Stimulated activated naive CD8-positive, alpha-beta T cell treated with anti-CD3 and anti-CD28 coated beads, Interleukin-15, amount 100 ng/mL, for 72 hours (primary cell): ENCODE results near the gene S100A10.

Experiments used
- ATAC-seq: fragments of 150-1000 bp; cut with Tn5 transposase; 2 replicates; pipeline ENCODE4 v1.10.0; 2021; ENCODE audit warnings: mild to moderate bottlenecking, moderate library complexity
- DNase-seq, 2 donors: peaks; one replicate each; pipeline ENCODE4 v3.0.0; 2021 to 2022
- H3K27ac Mint-ChIP-seq, 2 donors: one replicate each; pipeline ENCODE4 v1.8.0; 2022; ENCODE audit warnings: mild to moderate bottlenecking in 2 of 2, mixed read lengths in 2 of 2, moderate library complexity in 2 of 2
- H3K27me3 Mint-ChIP-seq: one replicate; pipeline ENCODE4 v1.8.0; 2022; ENCODE audit warnings: mixed read lengths
- H3K4me1 Mint-ChIP-seq: one replicate; pipeline ENCODE4 v1.8.0; 2022; ENCODE audit warnings: mild to moderate bottlenecking, mixed read lengths
- H3K4me3 Mint-ChIP-seq, 2 donors: one replicate each; pipeline ENCODE4 v1.8.0; 2022; ENCODE audit warnings: mild to moderate bottlenecking in 2 of 2, mixed read lengths in 2 of 2, moderate library complexity in 1 of 2
- H3K9me3 Mint-ChIP-seq, 2 donors: one replicate each; pipeline ENCODE4 v1.8.0; 2022; ENCODE audit warnings: mixed read lengths in 2 of 2

The S100A10 gene

DNA sequence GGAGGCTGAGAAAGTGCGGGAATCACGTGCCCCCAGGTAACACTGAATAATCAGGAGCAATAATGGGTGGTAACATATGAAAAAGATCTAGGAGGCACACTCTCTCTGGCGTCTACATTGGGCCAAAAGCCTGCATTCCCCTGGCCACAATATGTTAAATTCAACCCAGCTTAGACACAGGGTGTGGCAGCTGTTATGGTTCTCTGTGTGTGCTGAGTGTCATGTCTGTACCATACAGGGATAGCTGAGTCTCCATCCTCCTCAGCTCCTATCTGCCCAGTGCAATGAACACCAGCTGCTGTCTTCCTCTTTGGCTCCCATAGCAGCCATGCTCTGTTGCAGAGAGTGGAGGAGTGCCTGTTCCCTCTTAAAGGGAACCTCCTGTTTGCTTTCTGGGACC is 28.8 kb upstream of the S100A10 start:
- Mint-ChIP-seq H3K4me3 (no peak overlapping the region), H3K9me3 (no peaks in the 10 kb centered on the region), H3K4me1 (no peaks in the 10 kb centered on the region), H3K27ac (no peak overlapping the region), H3K27me3 (peaks cover 2% of the 10 kb centered on the region)
- DNase-seq, result no peak
- ATAC-seq, result no peak

GRCh38 chr1:152021569-152021968 is 27.9 kb upstream of the S100A10 start:
- Mint-ChIP-seq H3K27ac (no peak overlapping the region), H3K4me1 (no peaks in the 10 kb centered on the region), H3K4me3 (no peak overlapping the region), H3K27me3 (peaks cover 9% of the 10 kb centered on the region), H3K9me3 (no peaks in the 10 kb centered on the region)
- ATAC-seq (no peak), DNase-seq (no peak)

GRCh38 chr1:152020849-152021248 is 27.2 kb upstream of the S100A10 start:
- H3K4me1 Mint-ChIP-seq, result no peaks in the 10 kb centered on the region
- peaks cover 9% of the 10 kb centered on the region for H3K27me3 Mint-ChIP-seq
- peak overlapping the region in 1 of 2 donors; percentile 28 for H3K27ac Mint-ChIP-seq
- ATAC-seq, result no peak
- no peaks in the 10 kb centered on the region for H3K9me3 Mint-ChIP-seq
- DNase-seq, result no peak
- no peak overlapping the region for H3K4me3 Mint-ChIP-seq

GRCh38 chr1:152018537-152018936 is 24.9 kb upstream of the S100A10 start:
- Mint-ChIP-seq H3K27ac (no peak overlapping the region), H3K4me3 (no peak overlapping the region), H3K27me3 (peaks cover 23% of the 10 kb centered on the region), H3K4me1 (no peaks in the 10 kb centered on the region), H3K9me3 (no peaks in the 10 kb centered on the region)
- no peak for DNase-seq
- ATAC-seq, result no peak

- Mint-ChIP-seq H3K4me1 (no peaks in the 10 kb centered on the region), H3K27ac (peak overlapping the region in 1 of 2 donors; percentile 43), H3K27me3 (peaks cover 23% of the 10 kb centered on the region), H3K4me3 (no peak overlapping the region), H3K9me3 (no peaks in the 10 kb centered on the region)
- DNase-seq, result no peak
- ATAC-seq, result no peak
Measured at GRCh38 chr1:152015766-152016165, 22.1 kb upstream of the S100A10 start.

DNA sequence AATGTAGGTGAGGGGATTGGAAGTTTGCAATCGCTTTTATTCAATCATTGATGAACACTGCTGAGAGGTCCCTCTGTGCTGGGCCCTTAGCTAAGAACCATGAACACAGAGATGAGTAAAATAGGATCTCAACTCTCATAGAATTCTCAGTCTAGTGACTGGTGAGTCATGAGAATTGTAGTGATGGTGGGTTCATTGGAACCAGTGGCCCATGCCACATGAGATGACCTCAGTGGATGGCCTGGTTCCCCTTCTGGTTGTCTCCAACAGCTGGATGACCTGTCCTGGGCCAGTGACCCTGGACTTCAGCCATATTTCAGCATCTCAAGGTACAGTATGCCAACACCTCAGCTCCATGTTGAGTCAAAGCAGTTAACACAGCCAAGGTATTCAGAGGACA is 21.3 kb upstream of the S100A10 start:
- ATAC-seq, result no peak

GRCh38 chr1:152013664-152014237 is 20.1 kb upstream of the S100A10 start:
- Mint-ChIP-seq H3K4me1 (no peaks in the 10 kb centered on the region), H3K27ac (peak overlapping the region in 1 of 2 donors; percentile 78), H3K9me3 (no peaks in the 10 kb centered on the region), H3K4me3 (no peak overlapping the region), H3K27me3 (peaks cover 31% of the 10 kb centered on the region)
- peak; percentile 25 to 39 for DNase-seq
- ATAC-seq, result peak; percentile 59

More for the DNA sequence above, 21.3 kb upstream of the S100A10 start:
- H3K4me3 Mint-ChIP-seq, result no peak overlapping the region
- H3K4me1 Mint-ChIP-seq, result no peaks in the 10 kb centered on the region
- H3K27ac Mint-ChIP-seq, result no peak overlapping the region
- no peaks in the 10 kb centered on the region for H3K9me3 Mint-ChIP-seq
- H3K27me3 Mint-ChIP-seq, result peaks cover 23% of the 10 kb centered on the region
- no peak for DNase-seq

- ATAC-seq (no peak), DNase-seq (no peak)
- H3K9me3 Mint-ChIP-seq, result no peaks in the 10 kb centered on the region
- peaks cover 12% of the 10 kb centered on the region for H3K4me1 Mint-ChIP-seq
- H3K4me3 Mint-ChIP-seq, result no peak overlapping the region
- H3K27me3 Mint-ChIP-seq, result peaks cover 21% of the 10 kb centered on the region
- no peak overlapping the region for H3K27ac Mint-ChIP-seq
Measured at GRCh38 chr1:152009691-152010090, 16.0 kb upstream of the S100A10 start.

DNA sequence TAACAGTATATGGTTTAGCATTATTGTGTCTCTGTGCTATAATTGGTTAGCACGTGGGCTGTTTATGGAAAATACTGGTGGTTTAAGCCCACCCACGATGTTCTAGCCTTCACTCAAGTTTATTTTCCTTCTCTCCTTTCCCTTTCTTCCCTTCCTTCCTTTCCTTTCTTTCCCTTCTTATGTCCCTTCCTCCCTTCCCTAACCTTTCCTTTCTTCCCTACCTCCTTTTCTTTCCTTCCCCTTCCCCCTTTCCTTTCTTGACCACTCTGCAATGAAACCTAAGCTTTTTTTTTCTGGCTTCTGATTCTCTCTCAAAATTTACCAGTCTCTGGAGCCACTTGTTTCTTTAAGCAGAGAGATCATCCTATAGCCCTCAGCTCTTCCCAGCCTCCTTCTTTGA is 13.4 kb upstream of the S100A10 start:
- peak overlapping the region in 1 of 2 donors; percentile 1 for H3K27ac Mint-ChIP-seq
- no peak for DNase-seq
- H3K27me3 Mint-ChIP-seq, result peaks cover 27% of the 10 kb centered on the region
- H3K9me3 Mint-ChIP-seq, result no peaks in the 10 kb centered on the region
- peak; percentile 67 for ATAC-seq
- peak overlapping the region in 1 of 2 donors; percentile 9 for H3K4me3 Mint-ChIP-seq
- peaks cover 12% of the 10 kb centered on the region for H3K4me1 Mint-ChIP-seq

DNA sequence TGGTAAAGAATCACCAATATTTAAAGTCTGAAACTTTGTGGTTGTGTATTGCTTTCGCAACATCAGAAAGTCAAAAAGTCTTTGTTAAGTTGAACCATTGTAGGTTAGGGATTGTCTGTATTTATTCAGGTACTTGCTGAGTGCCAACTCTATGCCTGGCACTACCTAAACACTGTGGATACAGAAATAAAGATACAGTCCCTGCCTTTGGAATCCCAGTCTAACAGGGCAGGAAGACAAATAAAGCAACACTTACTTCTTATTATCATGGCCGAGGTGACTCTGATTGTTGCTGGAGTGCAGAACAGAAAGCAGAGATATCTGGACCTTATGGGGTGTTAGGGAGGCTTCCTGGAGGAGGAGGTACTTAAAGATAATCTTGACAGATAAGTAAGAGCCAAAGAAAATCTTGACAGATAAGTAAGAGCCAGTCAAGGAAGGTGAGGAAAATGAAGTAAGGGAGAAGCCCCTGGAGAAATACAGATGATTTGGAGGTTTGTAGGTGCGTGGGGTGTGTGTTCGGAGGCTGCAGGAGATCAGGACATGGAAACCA is 11.8 kb upstream of the S100A10 start:
- H3K27me3 Mint-ChIP-seq, result peaks cover 36% of the 10 kb centered on the region
- no peak overlapping the region for H3K4me3 Mint-ChIP-seq
- no peak overlapping the region for H3K27ac Mint-ChIP-seq
- ATAC-seq (no peak), DNase-seq (no peak)
- H3K9me3 Mint-ChIP-seq, result no peaks in the 10 kb centered on the region
- H3K4me1 Mint-ChIP-seq, result peaks cover 25% of the 10 kb centered on the region

- DNase-seq (no peak), ATAC-seq (no peak)
- peaks cover 25% of the 10 kb centered on the region for H3K4me1 Mint-ChIP-seq
- H3K27me3 Mint-ChIP-seq, result peaks cover 31% of the 10 kb centered on the region
- H3K9me3 Mint-ChIP-seq, result no peaks in the 10 kb centered on the region
- no peak overlapping the region for H3K4me3 Mint-ChIP-seq
- peak overlapping the region in 1 of 2 donors; percentile 48 for H3K27ac Mint-ChIP-seq
Measured at GRCh38 chr1:152003846-152004442, 10.3 kb upstream of the S100A10 start.

DNA sequence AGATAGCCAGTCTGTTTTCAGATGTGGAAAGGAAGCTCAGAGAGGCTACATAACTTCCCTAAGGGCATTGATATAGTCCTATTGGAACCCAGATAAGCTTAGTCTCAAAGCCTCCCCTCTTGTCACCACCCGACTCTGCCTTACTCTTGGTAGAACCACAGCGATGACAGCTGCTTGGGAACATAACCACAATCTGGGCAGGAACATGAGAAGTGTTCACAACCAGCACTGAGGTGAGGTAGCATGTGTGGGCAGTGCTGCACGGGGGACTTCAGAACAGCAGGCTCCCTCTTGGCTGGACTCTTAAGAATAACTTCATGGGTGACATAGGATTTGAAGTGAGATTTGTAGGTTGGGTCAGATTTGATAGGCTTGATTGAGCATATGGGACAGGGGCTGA is 9.3 kb upstream of the S100A10 start:
- Mint-ChIP-seq H3K27me3 (peaks cover 32% of the 10 kb centered on the region), H3K4me3 (no peak overlapping the region), H3K4me1 (peaks cover 25% of the 10 kb centered on the region), H3K27ac (no peak overlapping the region), H3K9me3 (no peaks in the 10 kb centered on the region)
- no peak for ATAC-seq
- DNase-seq, result no peak

DNA sequence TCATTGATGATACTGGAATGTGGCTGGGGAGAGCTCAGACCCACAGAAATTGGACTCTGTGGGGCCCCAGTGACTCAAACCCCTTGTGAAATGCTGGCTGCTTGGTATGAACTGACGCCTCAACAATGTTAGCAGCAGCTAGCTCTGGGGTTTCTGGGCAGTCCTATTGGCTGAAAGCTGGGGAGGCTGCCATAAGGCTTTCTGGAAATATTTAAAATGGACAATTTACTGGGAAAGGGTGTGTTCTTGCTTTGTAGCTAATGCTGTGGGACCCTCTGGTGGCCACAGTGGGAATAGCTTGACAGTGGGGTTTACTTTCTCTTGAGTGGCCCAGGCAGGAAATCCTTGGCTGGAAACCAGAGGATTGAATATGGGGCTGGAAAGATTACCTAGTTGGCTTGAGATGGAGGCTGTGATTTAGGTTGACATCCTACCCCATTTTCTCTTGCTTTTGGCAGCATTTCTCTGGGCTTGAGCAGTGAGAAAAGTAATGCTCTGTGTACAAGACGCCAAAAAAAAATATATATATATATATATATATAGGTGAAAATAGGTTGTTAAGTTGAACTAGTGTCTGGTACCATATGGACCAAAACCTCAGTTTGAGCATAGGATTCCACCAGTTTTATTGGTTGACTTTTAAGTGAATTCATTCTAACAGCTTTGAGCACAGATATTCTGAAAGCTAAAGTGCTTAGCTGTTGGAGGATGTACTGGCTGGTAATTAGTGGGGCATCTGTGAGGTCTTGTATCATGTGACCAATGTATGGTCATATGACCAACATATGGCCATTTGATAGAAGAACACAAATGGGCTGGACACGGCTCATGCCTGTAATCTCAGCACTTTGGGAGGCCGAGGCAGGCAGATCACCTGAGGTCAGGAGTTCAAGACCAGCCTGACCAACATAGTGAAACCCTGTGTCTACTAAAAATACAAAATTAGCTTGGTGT is 8.2 kb upstream of the S100A10 start:
- Mint-ChIP-seq H3K27me3 (peaks cover 37% of the 10 kb centered on the region), H3K4me3 (no peak overlapping the region), H3K27ac (no peak overlapping the region), H3K9me3 (no peaks in the 10 kb centered on the region), H3K4me1 (peaks cover 20% of the 10 kb centered on the region)
- ATAC-seq (peak; percentile 79), DNase-seq (peak; percentile 56 to 63)

- no peaks in the 10 kb centered on the region for H3K9me3 Mint-ChIP-seq
- no peak overlapping the region for H3K4me3 Mint-ChIP-seq
- H3K4me1 Mint-ChIP-seq, result peaks cover 14% of the 10 kb centered on the region
- DNase-seq (no peak), ATAC-seq (no peak)
- peaks cover 37% of the 10 kb centered on the region for H3K27me3 Mint-ChIP-seq
- H3K27ac Mint-ChIP-seq, result no peak overlapping the region
Measured at GRCh38 chr1:152000964-152001630, 7.4 kb upstream of the S100A10 start.

DNA sequence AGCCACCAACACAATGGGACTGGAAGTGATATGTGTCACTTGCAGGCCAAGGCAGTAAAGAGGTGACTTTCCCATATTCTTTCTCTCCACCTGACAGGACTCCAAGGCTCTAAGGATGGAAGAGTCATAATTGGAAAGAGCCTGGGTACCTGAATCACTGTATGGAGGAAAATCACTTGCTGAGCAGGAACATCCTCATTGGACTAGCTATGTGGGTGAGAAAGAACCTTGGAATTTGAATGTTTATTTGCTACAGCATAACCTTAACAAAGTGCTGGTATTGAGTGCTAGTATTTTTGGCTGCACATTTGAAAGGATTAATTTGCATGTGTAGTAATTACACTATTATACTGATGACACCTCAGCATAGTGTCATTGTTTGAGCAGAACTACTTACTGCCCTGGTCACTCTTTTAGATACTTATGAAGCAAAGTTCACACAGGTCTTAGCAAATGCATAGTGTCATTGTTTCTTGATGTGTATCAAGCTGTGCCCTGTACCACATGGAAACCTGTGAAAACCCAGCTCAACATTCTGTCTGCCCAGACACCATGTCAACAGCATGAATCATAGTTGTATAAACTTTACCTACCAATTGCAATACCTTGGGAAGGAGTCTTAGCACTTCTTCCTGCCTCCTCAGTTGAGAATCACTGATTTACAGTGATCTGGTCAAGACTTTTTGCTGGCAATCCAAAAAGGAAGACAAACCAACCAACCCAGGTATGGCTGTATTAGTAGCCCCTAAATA is 5.1 kb upstream of the S100A10 start:
- ATAC-seq (no peak), DNase-seq (no peak)
- peaks cover 29% of the 10 kb centered on the region for H3K27me3 Mint-ChIP-seq
- H3K9me3 Mint-ChIP-seq, result no peaks in the 10 kb centered on the region
- no peak overlapping the region for H3K4me3 Mint-ChIP-seq
- H3K27ac Mint-ChIP-seq, result no peak overlapping the region
- peaks cover 27% of the 10 kb centered on the region for H3K4me1 Mint-ChIP-seq
